Ovary (tissue), 9 donors: ENCODE data around the gene GALNT5. TPM values are rescaled to one million over a fixed set of nuclear protein-coding genes. Genes with fewer than 3 reads are reported as not detected.

Experiments
- DNase-seq, 5 donors: peaks; one replicate each; pipeline ENCODE4 v3.0.0-alpha.2; 2019 to 2020
- H3K27ac ChIP-seq, 2 donors: fragments of 200-600 bp; one replicate each; pipeline versions ENCODE4 v1.5.1 to v1.8.0; 2019 to 2022
- H3K27me3 ChIP-seq: fragments of 200-600 bp; one replicate; pipeline ENCODE4 v1.8.0; 2022
- H3K36me3 ChIP-seq: fragments of 200-600 bp; sonication (generic); one replicate; pipeline ENCODE4 v1.5.1; 2019
- H3K4me1 ChIP-seq: one replicate; pipeline ENCODE4 v1.8.1; 2013; ENCODE audit warnings: mild to moderate bottlenecking, moderate library complexity; ENCODE audit not compliant: insufficient read depth
- H3K4me3 ChIP-seq: fragments of 200-600 bp; sonication (generic); one replicate; pipeline ENCODE4 v1.5.1; 2017
- H3K9me3 ChIP-seq, 2 donors: fragments of 200-600 bp in 1 of 2; sonication (generic) in 1 of 2; one replicate each; pipeline versions ENCODE4 v1.5.1 to v1.8.1; 2013 to 2019; ENCODE audit warnings: mild to moderate bottlenecking in 1 of 2, moderate library complexity in 1 of 2
- EP300 ChIP-seq: sonication (generic); formaldehyde crosslinking; IDR thresholded peaks from one replicate; pipeline ENCODE4 v1.6.1; 2017; ENCODE audit warnings: antibody characterized with exemption
- POLR2A ChIP-seq: fragments of 450-650 bp; IDR thresholded peaks from one replicate; pipeline ENCODE4 v1.6.1; 2017; ENCODE audit warnings: antibody characterized with exemption, mild to moderate bottlenecking, moderate library complexity
- WGBS, 3 donors: extraction: QIAGEN DNeasy Blood & Tissue Kit in 1 of 3; methylation state at CpG; one replicate each; pipeline versions ENCODE4 v1.1.5 to v1.1.7; 2013 to 2017; 5-methylcytosine and 5-hydroxymethylcytosine counted together
- intact Hi-C, 4 donors: fragments of 100-400 bp; cut with DNase I; formaldehyde crosslinking; loops; one replicate each; pipeline versions ENCODE4 v1.11.0 to v1.15.1; 2022 to 2023
- polyA plus RNA-seq, 2 donors: library from polyadenylated mRNA; stranded (reverse); fragments of 200-250 nt in 1 of 2; fragments of 350-450 nt in 1 of 2; fragmentation: Illumina TruSeq in 1 of 2; extraction: RNeasy Lipid Tissue Mini Kit (QIAGEN cat#74804) in 1 of 2; gene quantifications; one replicate each; pipeline ENCODE4 v1.2.3, GENCODE V29; 2013 to 2014
- total RNA-seq, 7 donors: library from RNA; depleted of rRNA in 2 of 7; stranded (reverse); fragments of >200 nt in 2 of 7; fragmentation: NEBNext Ultra II Directional in 3 of 7; extraction: Animal tissue kit (Norgen Biotek cat#: 25700) in 3 of 7; gene quantifications; one replicate each; pipeline versions ENCODE4 v1.1.0 to v1.2.4, GENCODE V29; 2016 to 2023
- TF ChIP-seq, protein P1 (sequence below), 3 donors: fragments of 450-650 bp in 2 of 3; fragments of 200-600 bp in 1 of 3; IDR thresholded peaks; one replicate each; pipeline versions ENCODE4 v1.5.1 to v1.8.0; 2016 to 2022; ENCODE audit warnings: antibody characterized with exemption in 3 of 3, mild to moderate bottlenecking in 1 of 3
- donor health status: DM: no; HTN: no; CAD: no; lungs with moderate emphysema.
- donor health status: DM: no; HTN: no; CAD: no.
- donor health status: Bipolar disorder and iron deficiency.
- donor health status: DM: yes; HTN: yes; CAD: no.
- donor health status: DM: no; HTN: no; CAD: no.
- donor health status: DM: yes; HTN: yes; CAD: no.

The GALNT5 gene
- total and polyA plus RNA-seq, 9 donors, result 0.05 to 0.80 (median 0.15) TPM; not detected in 4

- H3K36me3 ChIP-seq, result no peaks in the 10 kb centered on the region
- WGBS, 3 donors, result 84 to 89% (median 89%) methylated on average over 2 of the region's 2 CpGs
- DNase-seq, result no peak
- no peaks in the 10 kb centered on the region for H3K27me3 ChIP-seq
- TF ChIP-seq POLR2A (no peak), EP300 (no peak)
- TF ChIP-seq, protein P1, sequence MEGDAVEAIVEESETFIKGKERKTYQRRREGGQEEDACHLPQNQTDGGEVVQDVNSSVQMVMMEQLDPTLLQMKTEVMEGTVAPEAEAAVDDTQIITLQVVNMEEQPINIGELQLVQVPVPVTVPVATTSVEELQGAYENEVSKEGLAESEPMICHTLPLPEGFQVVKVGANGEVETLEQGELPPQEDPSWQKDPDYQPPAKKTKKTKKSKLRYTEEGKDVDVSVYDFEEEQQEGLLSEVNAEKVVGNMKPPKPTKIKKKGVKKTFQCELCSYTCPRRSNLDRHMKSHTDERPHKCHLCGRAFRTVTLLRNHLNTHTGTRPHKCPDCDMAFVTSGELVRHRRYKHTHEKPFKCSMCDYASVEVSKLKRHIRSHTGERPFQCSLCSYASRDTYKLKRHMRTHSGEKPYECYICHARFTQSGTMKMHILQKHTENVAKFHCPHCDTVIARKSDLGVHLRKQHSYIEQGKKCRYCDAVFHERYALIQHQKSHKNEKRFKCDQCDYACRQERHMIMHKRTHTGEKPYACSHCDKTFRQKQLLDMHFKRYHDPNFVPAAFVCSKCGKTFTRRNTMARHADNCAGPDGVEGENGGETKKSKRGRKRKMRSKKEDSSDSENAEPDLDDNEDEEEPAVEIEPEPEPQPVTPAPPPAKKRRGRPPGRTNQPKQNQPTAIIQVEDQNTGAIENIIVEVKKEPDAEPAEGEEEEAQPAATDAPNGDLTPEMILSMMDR (IDR thresholded peaks at IDR 0.05), result no peak
- no peak overlapping the region for H3K4me3 ChIP-seq
- intact Hi-C loops, result no loop called here
- H3K4me1 ChIP-seq, result no peaks in the 10 kb centered on the region
- no peaks in the 10 kb centered on the region for H3K9me3 ChIP-seq
- H3K27ac ChIP-seq, result no peak overlapping the region
These were observed 3.5 kb upstream of the GALNT5 start for GRCh38 chr2:157254041-157254440.

DNA sequence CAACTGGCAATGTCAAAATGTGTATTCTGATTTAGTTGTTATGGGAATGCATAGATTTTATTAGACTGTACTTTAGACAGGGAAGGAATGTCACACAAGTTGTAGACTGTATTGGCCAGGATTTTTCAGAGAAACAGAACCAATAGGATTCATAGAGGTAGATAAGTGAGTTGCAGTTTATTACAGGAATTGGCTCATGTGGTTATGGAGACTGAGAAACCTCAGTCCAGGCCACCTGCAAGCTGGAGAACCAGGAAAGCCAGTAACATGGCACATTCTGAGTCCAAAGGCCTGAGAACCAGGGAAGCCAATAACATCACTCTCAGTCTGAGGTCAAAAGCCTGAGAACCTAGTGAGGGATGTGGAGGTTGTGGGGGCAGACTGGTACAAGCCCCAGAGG lies 1.8 kb upstream of the GALNT5 start:
- TF ChIP-seq, protein P1 (IDR thresholded peaks at IDR 0.05), result no peak
- no peak for TF ChIP-seq EP300
- TF ChIP-seq POLR2A, result no peak
- Histone ChIP-seq H3K36me3 (no peaks in the 10 kb centered on the region), H3K9me3 (no peaks in the 10 kb centered on the region), H3K27ac (no peak overlapping the region), H3K4me3 (no peak overlapping the region), H3K4me1 (no peaks in the 10 kb centered on the region), H3K27me3 (no peaks in the 10 kb centered on the region)
- no peak for DNase-seq
- intact Hi-C loops, result no loop called here

DNA sequence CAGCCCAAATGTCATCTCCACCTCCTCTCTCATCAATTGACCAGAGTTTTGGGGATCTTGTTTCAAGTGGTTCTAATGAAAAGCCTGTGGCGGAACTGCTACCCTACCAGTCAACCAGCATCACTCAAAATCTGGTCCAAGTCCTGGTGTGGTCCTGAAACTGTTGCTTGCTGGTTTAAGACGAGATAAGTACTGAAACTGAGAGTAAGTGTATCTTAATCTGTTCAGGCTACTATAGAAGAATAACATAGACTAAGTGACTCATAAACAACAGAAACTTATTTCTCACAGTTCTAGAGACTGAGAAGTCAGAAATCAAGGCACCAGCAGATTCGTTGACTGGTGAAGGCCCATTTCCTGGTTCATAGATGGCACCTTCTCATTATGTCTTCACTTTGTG lies 879 bp upstream of the GALNT5 start:
- Histone ChIP-seq H3K4me3 (no peak overlapping the region), H3K36me3 (no peaks in the 10 kb centered on the region), H3K4me1 (no peaks in the 10 kb centered on the region), H3K27me3 (no peaks in the 10 kb centered on the region), H3K27ac (no peak overlapping the region), H3K9me3 (no peaks in the 10 kb centered on the region)
- DNase-seq, result no peak
- intact Hi-C loops, result no loop called here
- WGBS, 3 donors, result 84 to 96% (median 85%) methylated on average over 3 of the region's 3 CpGs
- TF ChIP-seq POLR2A (no peak), EP300 (no peak)
- TF ChIP-seq, protein P1 (IDR thresholded peaks at IDR 0.05), result no peak

GRCh38 chr2:157258520-157259326 lies 1.2 kb downstream of the GALNT5 start:
- DNase-seq, result no peak
- WGBS, 3 donors, result 80 to 90% (median 86%) methylated on average over 8 of the region's 8 CpGs
- H3K9me3 ChIP-seq, result no peaks in the 10 kb centered on the region
- no peaks in the 10 kb centered on the region for H3K36me3 ChIP-seq
- TF ChIP-seq, protein P1 (IDR thresholded peaks at IDR 0.05), result no peak
- no peak for TF ChIP-seq EP300
- no peak for TF ChIP-seq POLR2A
- no peak overlapping the region for H3K27ac ChIP-seq
- H3K27me3 ChIP-seq, result no peaks in the 10 kb centered on the region
- intact Hi-C loops, result no loop called here
- H3K4me1 ChIP-seq, result no peaks in the 10 kb centered on the region
- no peak overlapping the region for H3K4me3 ChIP-seq
